GM20000 (cell line): ENCODE measurements around the gene BCAP31.
"Not testable (repeated sequence)": the region's sequence is repeated elsewhere in the genome, so short reads cannot be mapped to it uniquely, and the experiment has no call there.

Experiments used
- DNase-seq: peaks from one replicate; pipeline ENCODE4 v3.0.0; 2012; ENCODE audit warnings: low spot score
- CTCF ChIP-seq: IDR thresholded peaks from 2 replicates; pipeline ENCODE4 v1.5.1; 2012; ENCODE audit warnings: mild to moderate bottlenecking, control low read depth; ENCODE audit errors: extremely low read depth, missing control alignments

Gene BCAP31

GRCh38 chrX:153693216-153694086 lies 30.7 kb downstream of the BCAP31 start:
- no peak for TF ChIP-seq CTCF
- DNase-seq = no peak

DNA sequence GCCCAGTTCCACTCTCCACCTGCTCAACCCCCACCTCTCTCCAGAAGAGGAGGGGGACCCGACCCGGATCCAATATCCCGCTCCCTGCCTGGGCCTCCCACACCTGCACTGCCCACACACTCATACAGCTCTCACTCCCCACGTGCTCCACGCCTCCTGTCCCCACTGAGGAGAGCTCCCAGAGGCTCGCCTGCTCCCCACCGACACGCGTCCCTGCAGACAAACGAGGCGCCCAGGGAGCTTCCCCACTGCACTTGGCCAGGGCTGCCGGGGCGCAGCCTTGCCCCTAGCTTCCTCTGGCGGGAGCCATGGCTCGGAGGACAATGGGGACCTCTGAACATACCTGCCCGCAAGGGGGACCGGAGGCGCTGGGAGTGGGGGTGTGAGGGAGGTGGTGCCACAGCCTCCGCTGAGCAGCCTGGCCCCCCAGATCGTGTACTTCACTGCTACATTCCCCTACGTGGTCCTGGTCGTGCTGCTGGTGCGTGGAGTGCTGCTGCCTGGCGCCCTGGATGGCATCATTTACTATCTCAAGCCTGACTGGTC lies 31.5 kb downstream of the BCAP31 start:
- no peak for TF ChIP-seq CTCF
- DNase-seq = no peak

DNA sequence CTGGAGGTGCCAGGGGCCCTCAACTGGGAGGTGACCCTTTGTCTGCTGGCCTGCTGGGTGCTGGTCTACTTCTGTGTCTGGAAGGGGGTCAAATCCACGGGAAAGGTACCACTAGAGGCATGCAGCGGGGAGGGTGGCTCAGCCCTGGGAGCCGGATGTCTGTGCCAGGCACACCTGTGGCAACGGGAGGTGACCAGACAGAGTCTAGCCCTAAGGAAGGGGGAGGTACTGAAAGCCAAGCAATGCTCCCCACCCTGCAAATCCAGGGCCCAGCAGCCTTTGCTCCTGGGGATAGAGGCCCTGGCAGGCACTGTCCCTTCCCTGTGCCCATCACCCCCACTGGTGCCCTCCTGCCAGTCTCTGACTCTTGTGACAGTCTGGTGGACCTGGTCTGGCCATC lies 32.2 kb downstream of the BCAP31 start:
- DNase-seq = no peak
- TF ChIP-seq CTCF = no peak

GRCh38 chrX:153691032-153691827 lies 33.0 kb downstream of the BCAP31 start:
- DNase-seq = not testable (repeated sequence)

GRCh38 chrX:153690466-153690865 lies 33.7 kb downstream of the BCAP31 start:
- TF ChIP-seq CTCF = no peak
- no peak for DNase-seq

GRCh38 chrX:153689654-153690465 lies 34.3 kb downstream of the BCAP31 start:
- DNase-seq = no peak
- TF ChIP-seq CTCF = no peak

GRCh38 chrX:153688911-153689590 lies 35.1 kb downstream of the BCAP31 start:
- no peak for TF ChIP-seq CTCF
- no peak for DNase-seq
